Thyroid gland (tissue), 4 donors: ENCODE results near the gene FAM50B. TPM values are rescaled to one million over a fixed set of nuclear protein-coding genes. Genes with fewer than 3 reads are reported as not detected.

Experiments
- DNase-seq, 2 donors: peaks; one replicate each; pipeline ENCODE4 v3.0.0-alpha.2; 2019
- H3K27ac ChIP-seq, 3 donors: fragments of 200-600 bp; sonication (generic); 1 replicate in 2 of 3; 2 replicates in 1 of 3; pipeline ENCODE4 v1.5.1; 2016 to 2019; ENCODE audit warnings: mild to moderate bottlenecking in 1 of 3, moderate library complexity in 1 of 3
- H3K27me3 ChIP-seq: fragments of 200-600 bp; sonication (generic); one replicate; pipeline ENCODE4 v1.5.1; 2019
- H3K36me3 ChIP-seq, 2 donors: fragments of 200-600 bp; sonication (generic); one replicate each; pipeline ENCODE4 v1.5.1; 2016 to 2019
- H3K4me1 ChIP-seq, 2 donors: fragments of 200-600 bp; sonication (generic); one replicate each; pipeline ENCODE4 v1.5.1; 2017 to 2019
- H3K4me3 ChIP-seq, 3 donors: fragments of 200-600 bp; sonication (generic); replicated peaks in 1 of 3; 1 replicate in 2 of 3; 2 replicates in 1 of 3; pipeline ENCODE4 v1.5.1; 2016; ENCODE audit warnings: mild to moderate bottlenecking in 1 of 3
- H3K9me3 ChIP-seq: fragments of 200-600 bp; sonication (generic); one replicate; pipeline ENCODE4 v1.5.1; 2017
- POLR2A ChIP-seq, 2 donors: fragments of 450-650 bp; IDR thresholded peaks; one replicate each; pipeline ENCODE4 v1.6.1; 2017; ENCODE audit warnings: antibody characterized with exemption in 2 of 2, mild to moderate bottlenecking in 2 of 2, moderate library complexity in 1 of 2
- WGBS, 2 donors: methylation state at CpG; one replicate each; pipeline ENCODE4 v1.1.5; 2017; 5-methylcytosine and 5-hydroxymethylcytosine counted together
- intact Hi-C: fragments of 100-400 bp; cut with DNase I; formaldehyde crosslinking; loops from one replicate; pipeline ENCODE4 v1.15.1; 2023
- total RNA-seq, 4 donors: library from RNA; depleted of rRNA; stranded (reverse); fragments of >200 nt; gene quantifications; one replicate each; pipeline ENCODE4 v1.2.3, GENCODE V29; 2016
- TF ChIP-seq, protein P1 (sequence below), 6 experiments: fragments of 200-600 bp in 3 of 6; fragments of 450-650 bp in 3 of 6; sonication (generic) in 3 of 6; IDR thresholded peaks; one replicate each; pipeline ENCODE4 v1.5.1; 2016 to 2019; ENCODE audit warnings: antibody characterized with exemption in 6 of 6, mild to moderate bottlenecking in 2 of 6, inconsistent platforms in 1 of 6, moderate library complexity in 1 of 6

FAM50B gene
- total RNA-seq, 4 donors from 2014 or later, result 18.4 to 40.9 (median 20.3) TPM

DNA sequence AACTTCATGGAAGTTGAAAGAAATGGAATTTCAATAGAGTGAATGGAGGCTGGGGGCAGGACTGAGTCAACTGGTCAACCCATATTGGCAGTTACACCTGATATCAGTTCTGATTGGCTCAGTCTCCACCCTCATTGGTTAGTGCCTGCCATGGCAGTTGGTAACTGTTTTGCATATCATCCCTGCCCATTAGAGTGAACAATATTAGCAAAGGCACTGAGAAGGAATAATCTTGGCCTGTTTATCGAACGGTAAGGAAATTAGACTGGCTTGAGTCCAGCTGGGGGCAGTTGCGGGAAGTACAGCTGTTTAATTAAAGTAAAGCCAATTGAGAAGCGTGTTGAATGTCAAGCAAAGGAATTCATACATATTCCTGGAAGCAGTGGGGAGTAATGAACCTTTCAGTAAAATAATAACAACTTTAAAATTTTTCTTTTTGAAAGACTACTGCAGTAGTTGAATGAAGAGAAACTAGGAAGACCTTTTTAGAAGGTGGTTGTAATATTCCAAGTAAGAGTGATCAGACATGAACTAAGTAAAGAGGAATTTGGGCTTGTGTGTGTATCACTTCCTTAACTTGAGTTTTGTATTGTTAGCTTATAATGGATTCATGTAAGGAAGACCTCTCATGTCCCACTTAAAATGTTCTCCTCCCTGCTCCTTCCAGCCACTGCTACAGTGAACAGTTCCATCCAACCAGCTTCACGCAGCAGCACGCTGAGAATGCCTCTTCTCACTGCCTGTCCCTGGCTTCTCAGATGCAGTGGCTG lies 17.2 kb upstream of the FAM50B start:
- no peak for TF ChIP-seq POLR2A (IDR thresholded peaks at IDR 0.05)
- TF ChIP-seq, protein P1, sequence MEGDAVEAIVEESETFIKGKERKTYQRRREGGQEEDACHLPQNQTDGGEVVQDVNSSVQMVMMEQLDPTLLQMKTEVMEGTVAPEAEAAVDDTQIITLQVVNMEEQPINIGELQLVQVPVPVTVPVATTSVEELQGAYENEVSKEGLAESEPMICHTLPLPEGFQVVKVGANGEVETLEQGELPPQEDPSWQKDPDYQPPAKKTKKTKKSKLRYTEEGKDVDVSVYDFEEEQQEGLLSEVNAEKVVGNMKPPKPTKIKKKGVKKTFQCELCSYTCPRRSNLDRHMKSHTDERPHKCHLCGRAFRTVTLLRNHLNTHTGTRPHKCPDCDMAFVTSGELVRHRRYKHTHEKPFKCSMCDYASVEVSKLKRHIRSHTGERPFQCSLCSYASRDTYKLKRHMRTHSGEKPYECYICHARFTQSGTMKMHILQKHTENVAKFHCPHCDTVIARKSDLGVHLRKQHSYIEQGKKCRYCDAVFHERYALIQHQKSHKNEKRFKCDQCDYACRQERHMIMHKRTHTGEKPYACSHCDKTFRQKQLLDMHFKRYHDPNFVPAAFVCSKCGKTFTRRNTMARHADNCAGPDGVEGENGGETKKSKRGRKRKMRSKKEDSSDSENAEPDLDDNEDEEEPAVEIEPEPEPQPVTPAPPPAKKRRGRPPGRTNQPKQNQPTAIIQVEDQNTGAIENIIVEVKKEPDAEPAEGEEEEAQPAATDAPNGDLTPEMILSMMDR (IDR thresholded peaks at IDR 0.05), result no peak
- Histone ChIP-seq H3K27ac (no peak overlapping the region), H3K9me3 (no peaks in the 10 kb centered on the region), H3K4me1 (peaks cover 5 to 6% of the 10 kb centered on the region in 2 donors), H3K36me3 (no peaks in the 10 kb centered on the region), H3K4me3 (no peak overlapping the region), H3K27me3 (no peaks in the 10 kb centered on the region)
- WGBS, 2 donors, result 79 to 86% methylated on average over 6 of the region's 6 CpGs
- intact Hi-C loops, result no loop called here
- no peak for DNase-seq

DNA sequence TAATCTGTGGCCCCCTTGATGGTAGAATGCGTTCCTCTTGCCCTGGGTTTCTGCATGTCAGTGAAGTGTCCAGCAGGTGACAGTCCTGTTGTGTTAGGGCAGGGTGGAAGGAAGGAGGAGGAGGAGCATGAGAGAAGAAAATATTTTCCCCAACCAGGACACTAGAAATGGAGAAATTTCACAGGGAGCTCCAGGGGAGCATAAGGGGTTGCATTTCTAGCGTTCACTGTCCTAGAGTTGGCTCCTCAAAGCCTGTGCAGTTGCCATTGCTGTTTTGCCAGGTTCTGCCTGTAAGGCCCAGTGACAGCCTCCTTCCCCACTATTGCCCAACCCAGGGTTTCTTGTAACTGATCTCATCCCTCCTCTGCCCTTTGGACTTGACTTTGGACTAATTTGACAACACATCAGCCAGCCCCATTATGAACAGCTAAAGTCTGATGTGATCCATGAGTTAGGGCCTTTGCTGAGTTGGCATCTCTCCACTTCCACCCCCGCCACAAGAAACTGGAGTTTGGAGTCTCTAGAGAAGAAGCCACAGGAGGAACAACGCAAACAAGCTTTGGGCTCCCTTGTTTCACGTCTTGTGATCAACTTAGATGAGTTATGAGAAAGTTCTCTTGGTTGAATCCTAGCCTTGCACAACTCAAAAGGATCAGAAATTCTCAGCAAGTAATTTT lies 14.0 kb upstream of the FAM50B start:
- H3K4me3 ChIP-seq, result no peak overlapping the region
- peak overlapping the region in 1 of 3 donors; percentile 3 for H3K27ac ChIP-seq
- intact Hi-C loops, result loop anchor here (5.0 kb wide), 1 partner anchor 88 kb away; no protein-coding TSS in a partner anchor
- TF ChIP-seq, protein P1 (IDR thresholded peaks at IDR 0.05), result peak in 4 of 6 experiments; percentile 19 to 40 (median 34)
- TF ChIP-seq POLR2A (IDR thresholded peaks at IDR 0.05), result no peak
- 69 to 80% methylated on average over 5 of the region's 5 CpGs for WGBS, 2 donors
- no peaks in the 10 kb centered on the region for H3K27me3 ChIP-seq
- no peaks in the 10 kb centered on the region for H3K36me3 ChIP-seq
- peak; percentile 19 to 32 for DNase-seq
- H3K4me1 ChIP-seq, result no peaks in the 10 kb centered on the region
- H3K9me3 ChIP-seq, result no peaks in the 10 kb centered on the region

DNA sequence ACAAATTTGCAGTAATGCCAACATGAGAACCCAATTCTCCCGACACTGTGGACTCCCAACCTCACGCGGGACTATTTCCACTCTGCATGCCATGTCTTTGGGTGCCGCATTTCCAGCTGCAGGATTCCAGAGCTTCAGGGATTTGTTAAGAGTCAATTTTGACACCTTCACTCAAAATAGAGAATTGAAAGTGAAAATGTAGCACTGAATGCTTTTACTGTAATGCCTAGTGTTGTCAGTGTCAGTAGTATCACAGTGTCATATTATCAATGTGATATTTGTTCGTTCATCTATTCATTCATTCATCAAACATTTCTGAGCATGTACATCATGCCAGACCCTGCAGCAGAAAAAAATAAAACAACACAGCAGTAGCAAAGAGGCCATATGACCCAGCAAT lies 13.4 kb upstream of the FAM50B start:
- no peak overlapping the region for H3K27ac ChIP-seq
- TF ChIP-seq POLR2A (IDR thresholded peaks at IDR 0.05), result no peak
- TF ChIP-seq, protein P1 (IDR thresholded peaks at IDR 0.05), result no peak
- H3K4me1 ChIP-seq, result no peaks in the 10 kb centered on the region
- no peak overlapping the region for H3K4me3 ChIP-seq
- 86 to 93% methylated on average over 5 of the region's 5 CpGs for WGBS, 2 donors
- no peaks in the 10 kb centered on the region for H3K9me3 ChIP-seq
- DNase-seq, result no peak
- H3K36me3 ChIP-seq, result no peaks in the 10 kb centered on the region
- no peaks in the 10 kb centered on the region for H3K27me3 ChIP-seq
- intact Hi-C loops, result loop anchor here (5.0 kb wide), 1 partner anchor 88 kb away; no protein-coding TSS in a partner anchor

DNA sequence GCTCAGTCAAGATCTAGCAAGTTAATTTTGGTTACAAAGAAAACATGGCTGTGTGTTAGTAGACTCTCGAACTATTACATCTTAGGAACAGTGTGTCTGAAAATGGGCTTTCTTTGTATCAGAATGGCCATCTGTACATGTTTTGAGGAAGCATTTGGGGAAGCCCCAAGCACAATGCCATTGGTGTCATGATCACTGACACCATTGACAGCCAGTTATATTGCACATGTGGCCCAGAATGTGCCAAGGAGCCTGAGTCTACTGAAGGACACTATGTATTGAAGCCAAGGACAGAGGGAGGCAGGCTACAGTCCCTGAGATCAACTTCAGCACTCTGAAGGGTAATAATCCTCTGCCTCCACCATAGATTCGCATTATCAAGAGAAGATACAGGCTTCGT lies 12.6 kb upstream of the FAM50B start:
- no peak for DNase-seq
- Histone ChIP-seq H3K27me3 (no peaks in the 10 kb centered on the region), H3K36me3 (no peaks in the 10 kb centered on the region), H3K4me1 (no peaks in the 10 kb centered on the region), H3K9me3 (no peaks in the 10 kb centered on the region), H3K27ac (no peak overlapping the region), H3K4me3 (no peak overlapping the region)
- TF ChIP-seq POLR2A (IDR thresholded peaks at IDR 0.05), result no peak
- TF ChIP-seq, protein P1 (IDR thresholded peaks at IDR 0.05), result no peak
- intact Hi-C loops, result loop anchor here (5.0 kb wide), 1 partner anchor 89 kb away; no protein-coding TSS in a partner anchor
- WGBS, 2 donors, result 79 to 98% methylated on average over 3 of the region's 3 CpGs

DNA sequence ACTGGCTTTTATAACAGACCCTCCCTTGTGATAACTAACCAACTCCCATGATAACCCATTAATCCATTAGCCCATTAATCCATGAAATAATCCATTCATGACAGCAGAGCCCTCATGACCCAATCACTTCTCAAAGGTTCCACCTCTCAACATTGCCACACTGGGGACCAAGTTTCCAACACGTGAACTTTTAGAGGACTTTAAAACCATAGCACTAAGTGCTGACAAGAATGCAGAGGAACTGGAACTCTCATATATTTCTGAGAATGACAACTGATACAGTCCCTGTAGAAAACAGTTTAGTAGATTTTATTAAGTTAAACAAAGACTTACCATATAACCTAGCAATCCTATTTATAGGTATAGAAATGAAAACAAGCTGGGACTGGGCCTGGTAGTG lies 11.4 kb upstream of the FAM50B start:
- no peaks in the 10 kb centered on the region for H3K36me3 ChIP-seq
- 63 to 85% methylated on average over 1 of the region's 1 CpG for WGBS, 2 donors
- TF ChIP-seq POLR2A (IDR thresholded peaks at IDR 0.05), result no peak
- TF ChIP-seq, protein P1 (IDR thresholded peaks at IDR 0.05), result no peak
- no peaks in the 10 kb centered on the region for H3K27me3 ChIP-seq
- intact Hi-C loops, result loop anchor here (5.0 kb wide), 1 partner anchor 90 kb away; no protein-coding TSS in a partner anchor
- H3K27ac ChIP-seq, result no peak overlapping the region
- H3K9me3 ChIP-seq, result no peaks in the 10 kb centered on the region
- no peak for DNase-seq
- no peak overlapping the region for H3K4me3 ChIP-seq
- no peaks in the 10 kb centered on the region for H3K4me1 ChIP-seq
